Daoy (cell line): Measurements from ENCODE around the gene GALNT13. TPM values are rescaled to one million over a fixed set of nuclear protein-coding genes. Genes with fewer than 3 reads are reported as not detected.

Source experiments
- DNase-seq: peaks from one replicate; pipeline ENCODE4 v3.0.0-alpha.2; 2015; ENCODE audit warnings: low read depth
- total RNA-seq: library from RNA; depleted of rRNA; stranded (reverse); fragments of >200 nt; shearing (Covaris generic); gene quantifications from 2 replicates; pipeline ENCODE4 v1.2.3, GENCODE V29; 2014

GALNT13 gene
- total RNA-seq, 1 experiment from 2014 or later: not detected

- DNase-seq: no peak
Measured at GRCh38 chr2:154480521-154480920, 608.8 kb downstream of the GALNT13 start.

GRCh38 chr2:154481336-154481735 is 609.6 kb downstream of the GALNT13 start:
- no peak for DNase-seq

GRCh38 chr2:154484338-154485099 is 612.8 kb downstream of the GALNT13 start:
- DNase-seq: no peak

- no peak for DNase-seq
Measured at GRCh38 chr2:154488801-154489200, 617.1 kb downstream of the GALNT13 start.

GRCh38 chr2:154489266-154489858 is 617.6 kb downstream of the GALNT13 start:
- no peak for DNase-seq

GRCh38 chr2:154490530-154490929 is 618.8 kb downstream of the GALNT13 start:
- DNase-seq: no peak

- DNase-seq: no peak
Measured at GRCh38 chr2:154495455-154495868, 623.7 kb downstream of the GALNT13 start.

- no peak for DNase-seq
Measured at GRCh38 chr2:154497019-154497418, 625.3 kb downstream of the GALNT13 start.
